Measurements from ENCODE around the gene LRRC18.

LRRC18 gene

DNA sequence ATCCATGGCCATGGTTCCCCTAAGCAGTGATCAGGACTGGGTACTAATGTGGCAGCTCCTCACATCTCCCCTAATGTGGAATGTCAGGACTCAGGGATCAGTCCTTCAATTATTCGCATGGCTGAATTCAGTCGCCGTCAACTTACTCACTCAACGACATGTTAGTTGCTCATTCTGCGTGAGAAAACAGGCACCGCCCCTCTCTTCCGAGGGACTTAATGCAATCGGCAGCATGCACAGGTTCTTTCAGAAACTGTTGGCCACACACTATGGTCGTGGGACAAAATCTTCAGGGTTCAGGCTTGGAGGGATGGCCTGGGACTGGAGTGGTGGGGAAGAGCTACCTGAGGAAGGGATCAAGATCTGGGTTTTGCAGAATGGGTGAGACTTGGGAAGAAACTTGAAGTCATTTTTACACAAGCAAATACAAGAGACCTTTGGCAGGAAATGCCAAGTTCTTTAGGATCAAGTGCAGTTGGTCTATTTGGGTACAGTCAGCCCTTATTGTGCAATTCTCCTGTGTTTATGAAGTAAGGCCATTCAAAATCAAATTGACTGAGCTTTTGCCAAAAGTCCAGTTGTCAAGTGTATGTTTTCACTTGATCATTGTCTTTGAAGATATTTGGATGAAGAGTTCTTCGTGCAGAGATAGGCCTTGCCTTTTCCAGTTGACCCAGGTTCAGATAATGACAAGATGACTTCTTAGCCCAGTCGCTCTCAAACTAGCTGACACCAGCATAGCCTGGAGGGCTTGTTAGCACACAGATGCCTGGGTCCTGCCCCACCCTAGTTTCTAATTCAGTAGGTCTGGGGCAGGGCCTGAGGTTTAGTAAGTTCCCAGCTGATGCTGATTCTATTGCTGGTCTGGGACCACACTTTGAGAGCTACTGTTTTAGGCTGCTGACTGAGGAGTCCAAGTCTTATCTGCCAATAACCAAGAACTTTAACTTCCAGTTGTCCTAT, 48.5 kb downstream of the LRRC18 start:
- no peak overlapping the region for H3K4me3 ChIP-seq (ENCODE audit: low read length)
- DNase-seq (ENCODE audit: low read depth, low spot score) = no peak

- DNase-seq (ENCODE audit: low read depth, low spot score) = no peak
- no peak overlapping the region for H3K4me3 ChIP-seq (ENCODE audit: low read length)
Measured at GRCh38 chr10:48887982-48888381, 51.7 kb downstream of the LRRC18 start.

GRCh38 chr10:48885376-48885775, 54.3 kb downstream of the LRRC18 start:
- DNase-seq (ENCODE audit: low read depth, low spot score) = peak; percentile 33
- no peak overlapping the region for H3K4me3 ChIP-seq (ENCODE audit: low read length)

DNA sequence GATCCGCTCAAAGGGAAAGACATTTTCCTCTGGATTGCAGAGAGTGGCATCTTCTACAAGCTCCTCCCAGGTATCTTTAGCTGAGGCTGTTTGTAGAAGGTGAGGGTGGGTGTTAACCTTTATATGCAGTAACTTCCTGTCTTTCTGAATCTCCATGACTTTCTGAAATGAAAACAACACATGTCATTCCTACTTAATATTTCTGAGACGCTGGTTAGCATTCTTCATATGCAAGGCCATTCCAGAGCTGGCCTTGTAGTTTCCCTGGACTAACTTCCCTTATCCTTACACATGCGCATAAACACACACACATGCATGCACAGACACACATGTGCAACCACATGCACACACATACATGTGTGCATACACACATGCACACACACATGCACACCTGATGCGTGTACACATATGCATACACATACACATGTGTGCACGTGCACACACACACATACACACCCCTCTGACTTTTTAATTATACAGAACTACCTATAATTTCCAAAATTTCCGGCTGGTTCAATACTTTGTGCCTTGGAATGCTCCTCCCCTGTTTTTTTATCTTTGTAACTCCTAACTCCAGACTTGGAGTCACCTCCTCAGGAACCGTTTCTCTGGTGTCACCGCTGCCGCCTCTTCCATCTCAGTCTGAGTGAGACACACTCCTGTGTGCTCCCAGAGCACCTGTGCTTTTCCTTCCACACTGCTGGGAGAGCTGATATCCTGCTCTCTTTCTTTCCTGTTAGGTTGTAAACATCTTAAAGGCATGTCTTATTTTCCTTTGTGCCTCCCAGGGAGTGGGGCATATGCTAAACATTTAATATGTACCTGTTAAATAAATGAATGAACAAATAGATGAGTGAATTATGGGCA, 55.2 kb downstream of the LRRC18 start:
- no peak for DNase-seq (ENCODE audit: low read depth, low spot score)

GRCh38 chr10:48883701-48884100, 55.9 kb downstream of the LRRC18 start:
- no peak overlapping the region for H3K4me3 ChIP-seq (ENCODE audit: low read length)
- no peak for DNase-seq (ENCODE audit: low read depth, low spot score)

More for the DNA sequence above, 55.2 kb downstream of the LRRC18 start:
- no peak overlapping the region for H3K4me3 ChIP-seq (ENCODE audit: low read length)

DNA sequence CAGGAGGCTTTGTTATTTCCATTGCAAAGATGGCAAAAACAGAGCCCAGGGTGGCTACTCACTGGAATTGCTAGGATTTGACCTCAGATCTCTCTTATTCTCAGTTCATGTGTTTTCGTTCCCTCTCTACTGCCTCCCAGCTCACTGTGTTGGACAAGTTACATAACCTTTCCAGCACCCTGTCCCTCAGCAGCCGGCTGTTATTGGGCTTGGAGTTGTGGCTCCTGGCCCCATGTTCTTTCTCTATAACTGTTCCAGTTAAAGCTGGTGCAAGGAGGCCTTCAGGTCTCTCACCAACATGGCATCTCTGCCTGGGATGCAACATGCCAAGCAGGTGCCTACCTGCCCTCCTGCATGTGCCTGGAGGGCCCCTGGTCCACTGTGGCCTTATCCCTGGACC, 56.8 kb downstream of the LRRC18 start:
- no peak overlapping the region for H3K4me3 ChIP-seq (ENCODE audit: low read length)
- DNase-seq (ENCODE audit: low read depth, low spot score) = no peak

- no peak for DNase-seq (ENCODE audit: low read depth, low spot score)
- no peak overlapping the region for H3K4me3 ChIP-seq (ENCODE audit: low read length)
Measured at GRCh38 chr10:48881937-48882336, 57.7 kb downstream of the LRRC18 start.

- H3K4me3 ChIP-seq (ENCODE audit: low read length) = no peak overlapping the region
- DNase-seq (ENCODE audit: low read depth, low spot score) = no peak
Measured at GRCh38 chr10:48880016-48880705, 59.5 kb downstream of the LRRC18 start.

GRCh38 chr10:48879451-48879850, 60.2 kb downstream of the LRRC18 start:
- H3K4me3 ChIP-seq (ENCODE audit: low read length) = no peak overlapping the region
- no peak for DNase-seq (ENCODE audit: low read depth, low spot score)

GRCh38 chr10:48878091-48878490, 61.5 kb downstream of the LRRC18 start:
- DNase-seq (ENCODE audit: low read depth, low spot score) = no peak
- H3K4me3 ChIP-seq (ENCODE audit: low read length) = no peak overlapping the region

DNA sequence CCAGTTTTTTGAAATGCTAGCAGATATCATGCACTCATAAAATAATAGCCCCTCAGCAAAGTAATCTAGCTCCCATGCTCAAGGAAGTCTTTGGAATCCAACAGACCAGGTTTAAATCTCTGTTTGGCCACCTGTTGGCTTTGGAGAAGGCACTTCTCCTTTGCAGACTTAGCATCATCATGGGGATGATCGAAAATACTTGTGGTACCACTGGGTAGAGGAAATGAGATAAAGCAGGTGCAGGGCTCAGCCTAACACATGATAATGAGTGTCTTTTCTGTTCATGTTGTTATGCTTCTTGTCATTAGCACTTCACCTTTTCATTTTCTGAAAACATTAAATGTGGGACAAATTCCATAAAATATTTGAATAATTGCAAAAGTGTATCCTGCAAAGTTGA, 67.4 kb downstream of the LRRC18 start:
- no peak overlapping the region for H3K4me3 ChIP-seq (ENCODE audit: low read length)
- DNase-seq (ENCODE audit: low read depth, low spot score) = no peak

Data from Jurkat, Clone E6-1 (cell line).